Chondrocyte (in vitro differentiated cells): ENCODE measurements around the gene ZFP36L2. TPM values are rescaled to one million over a fixed set of nuclear protein-coding genes. Genes with fewer than 3 reads are reported as not detected.
A peak's percentile ranks its signal among the peaks of the same experiment; 100 is the strongest.

Experiments
- DNase-seq: peaks from one replicate; pipeline ENCODE4 v3.0.0; 2021; ENCODE audit warnings: mixed read lengths, low spot score
- H3K27ac Mint-ChIP-seq: one replicate; pipeline ENCODE4 v1.8.0; 2021; ENCODE audit warnings: mild to moderate bottlenecking, moderate library complexity, mixed read lengths; ENCODE audit not compliant: unreplicated experiment
- H3K27me3 Mint-ChIP-seq: 2 replicates; pipeline ENCODE4 v1.8.0; 2021; ENCODE audit warnings: low read depth, mixed read lengths
- H3K36me3 Mint-ChIP-seq: 2 replicates; pipeline ENCODE4 v1.8.0; 2021; ENCODE audit warnings: low read depth, mixed read lengths
- H3K4me1 Mint-ChIP-seq: 2 replicates; pipeline ENCODE4 v1.8.0; 2021; ENCODE audit warnings: low read depth, mild to moderate bottlenecking, mixed read lengths
- H3K4me3 Mint-ChIP-seq: one replicate; pipeline ENCODE4 v1.8.0; 2021; ENCODE audit warnings: mild to moderate bottlenecking, moderate library complexity, mixed read lengths; ENCODE audit not compliant: unreplicated experiment
- H3K9me3 Mint-ChIP-seq: 2 replicates; pipeline ENCODE4 v1.8.0; 2021; ENCODE audit warnings: low read depth, mixed read lengths
- total RNA-seq: library from RNA; stranded (reverse); gene quantifications from 3 replicates; pipeline ENCODE4 v1.2.1, GENCODE V29; 2021
- TF ChIP-seq, protein P1 (sequence below): fragments of 200-600 bp; sonication (generic); IDR thresholded peaks from 2 replicates; pipeline ENCODE4 v1.5.0; 2021; ENCODE audit warnings: antibody characterized with exemption, mild to moderate bottlenecking, moderate library complexity

The ZFP36L2 gene
- total RNA-seq, 1 donor from 2014 or later, result 98.3 TPM

DNA sequence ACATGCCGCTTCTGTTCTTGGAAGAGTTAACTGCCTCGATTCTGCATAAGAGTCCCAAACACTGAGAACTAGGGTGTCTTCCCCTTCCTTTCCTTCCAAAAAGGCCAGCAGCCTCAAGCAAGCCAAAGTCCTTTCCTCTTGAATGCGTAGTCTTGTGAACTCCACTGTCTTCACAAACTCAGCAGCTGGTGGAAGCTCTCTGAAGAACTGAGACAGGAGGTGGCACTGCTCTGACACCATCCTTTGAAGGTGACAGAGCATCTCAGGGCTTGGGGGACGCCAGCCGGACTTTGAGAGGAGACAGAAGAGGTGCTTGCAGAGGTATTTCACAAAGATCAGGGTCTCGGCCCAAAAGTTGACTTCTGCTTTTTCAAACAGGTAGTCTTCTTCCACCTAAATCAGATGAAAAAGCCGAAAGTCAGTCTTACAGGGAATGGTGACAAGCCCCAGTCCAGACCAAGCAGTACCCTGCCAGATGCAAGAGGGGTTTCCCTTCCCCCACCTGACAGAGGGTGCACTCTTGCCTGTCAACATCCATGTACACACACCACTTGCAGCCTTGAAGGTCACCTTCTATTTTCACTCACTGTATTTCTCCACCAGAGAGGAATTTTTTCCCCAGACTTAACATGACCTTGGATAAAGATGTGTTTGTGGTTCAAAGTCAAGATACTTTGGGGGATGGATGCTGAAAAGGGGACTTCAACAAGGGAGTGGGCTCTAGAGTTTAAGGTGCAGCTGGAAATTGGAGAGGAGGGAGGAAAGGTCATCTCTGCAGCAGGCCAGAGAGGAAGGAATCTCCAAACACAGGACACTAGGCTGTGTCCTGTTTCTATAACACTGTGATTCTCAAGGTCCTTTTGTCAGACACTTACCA lies 4.8 kb upstream of the ZFP36L2 start:
- no peak overlapping the region for H3K4me3 Mint-ChIP-seq
- TF ChIP-seq, protein P1, sequence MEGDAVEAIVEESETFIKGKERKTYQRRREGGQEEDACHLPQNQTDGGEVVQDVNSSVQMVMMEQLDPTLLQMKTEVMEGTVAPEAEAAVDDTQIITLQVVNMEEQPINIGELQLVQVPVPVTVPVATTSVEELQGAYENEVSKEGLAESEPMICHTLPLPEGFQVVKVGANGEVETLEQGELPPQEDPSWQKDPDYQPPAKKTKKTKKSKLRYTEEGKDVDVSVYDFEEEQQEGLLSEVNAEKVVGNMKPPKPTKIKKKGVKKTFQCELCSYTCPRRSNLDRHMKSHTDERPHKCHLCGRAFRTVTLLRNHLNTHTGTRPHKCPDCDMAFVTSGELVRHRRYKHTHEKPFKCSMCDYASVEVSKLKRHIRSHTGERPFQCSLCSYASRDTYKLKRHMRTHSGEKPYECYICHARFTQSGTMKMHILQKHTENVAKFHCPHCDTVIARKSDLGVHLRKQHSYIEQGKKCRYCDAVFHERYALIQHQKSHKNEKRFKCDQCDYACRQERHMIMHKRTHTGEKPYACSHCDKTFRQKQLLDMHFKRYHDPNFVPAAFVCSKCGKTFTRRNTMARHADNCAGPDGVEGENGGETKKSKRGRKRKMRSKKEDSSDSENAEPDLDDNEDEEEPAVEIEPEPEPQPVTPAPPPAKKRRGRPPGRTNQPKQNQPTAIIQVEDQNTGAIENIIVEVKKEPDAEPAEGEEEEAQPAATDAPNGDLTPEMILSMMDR, result no peak
- H3K9me3 Mint-ChIP-seq, result no peaks in the 10 kb centered on the region
- H3K27ac Mint-ChIP-seq, result peak overlapping the region; percentile 45
- H3K27me3 Mint-ChIP-seq, result no peaks in the 10 kb centered on the region
- DNase-seq, result no peak
- H3K36me3 Mint-ChIP-seq, result peaks cover 6% of the 10 kb centered on the region
- peaks cover 27% of the 10 kb centered on the region for H3K4me1 Mint-ChIP-seq

DNA sequence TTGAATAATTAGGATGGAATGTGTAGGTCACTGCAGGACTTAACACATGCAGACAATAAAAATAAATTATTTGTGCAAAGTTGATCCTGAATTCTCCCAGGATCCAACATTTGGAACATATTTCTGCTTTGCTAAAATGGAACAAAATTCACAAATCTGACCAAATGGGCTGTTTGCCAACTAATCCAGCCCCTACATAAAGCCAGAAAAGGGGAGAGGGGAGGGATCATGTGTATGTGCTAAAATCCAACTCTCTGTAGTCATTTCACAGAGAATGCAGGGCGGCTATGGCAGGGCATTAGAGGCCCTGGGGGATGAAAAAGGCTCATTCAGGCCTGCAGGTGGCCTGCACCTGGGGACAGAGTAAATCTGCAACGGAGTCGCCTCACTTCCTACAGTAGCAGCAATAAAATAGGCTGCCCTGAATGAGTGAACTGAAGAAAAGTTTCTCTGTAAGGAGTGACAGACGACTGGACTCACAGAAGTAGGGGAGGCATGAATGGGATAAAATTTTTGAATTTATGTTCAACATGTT lies 4.0 kb upstream of the ZFP36L2 start:
- Mint-ChIP-seq H3K4me1 (peaks cover 26% of the 10 kb centered on the region), H3K27me3 (no peaks in the 10 kb centered on the region), H3K9me3 (no peaks in the 10 kb centered on the region), H3K27ac (no peak overlapping the region), H3K36me3 (peaks cover 6% of the 10 kb centered on the region), H3K4me3 (no peak overlapping the region)
- DNase-seq, result no peak
- TF ChIP-seq, protein P1, result no peak

DNA sequence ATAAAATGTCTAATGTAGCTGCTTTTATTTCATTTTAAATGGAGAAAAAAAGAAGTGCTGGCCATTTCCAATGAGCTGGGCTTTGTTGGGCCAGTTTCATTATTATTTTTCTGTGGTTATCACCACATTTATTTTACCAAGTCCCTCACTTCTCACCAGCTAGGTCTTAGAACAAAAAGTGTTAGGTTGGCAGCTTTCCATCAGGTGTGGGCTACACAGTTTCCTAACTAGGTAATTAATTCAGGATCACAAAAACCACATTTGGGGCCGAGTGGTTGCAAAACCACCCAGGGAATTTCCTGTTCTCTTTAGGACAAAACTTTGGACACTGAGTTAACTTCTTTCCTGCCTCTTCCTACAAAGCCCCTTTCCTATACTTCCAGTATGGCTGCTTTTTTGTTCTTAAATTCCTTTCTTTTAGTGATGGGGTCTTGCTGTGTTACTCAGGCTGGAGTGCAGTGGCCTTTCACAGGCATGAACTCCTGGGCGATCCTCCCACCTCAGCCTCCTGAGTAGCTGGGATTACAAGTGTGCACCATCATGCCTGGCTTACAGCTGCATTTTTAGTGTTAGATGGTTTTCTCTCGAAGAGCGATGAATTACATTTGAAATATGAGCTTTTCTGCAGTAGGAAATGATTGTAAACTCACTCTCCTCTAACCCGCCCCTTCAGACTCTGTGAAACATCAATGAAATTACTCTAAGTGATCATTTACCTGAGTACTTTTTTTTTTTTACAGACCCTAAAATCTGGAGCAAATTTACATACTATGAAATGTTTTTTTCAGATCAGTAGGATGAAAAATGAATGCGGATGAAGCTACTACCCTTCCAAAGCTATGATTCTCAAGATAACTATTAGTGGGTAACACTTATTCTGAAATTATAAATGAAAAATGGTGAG lies 2.6 kb upstream of the ZFP36L2 start:
- Mint-ChIP-seq H3K4me3 (no peak overlapping the region), H3K36me3 (peaks cover 10% of the 10 kb centered on the region), H3K9me3 (no peaks in the 10 kb centered on the region), H3K27ac (peak overlapping the region; percentile 82), H3K27me3 (no peaks in the 10 kb centered on the region), H3K4me1 (peaks cover 26% of the 10 kb centered on the region)
- TF ChIP-seq, protein P1, result no peak
- no peak for DNase-seq

DNA sequence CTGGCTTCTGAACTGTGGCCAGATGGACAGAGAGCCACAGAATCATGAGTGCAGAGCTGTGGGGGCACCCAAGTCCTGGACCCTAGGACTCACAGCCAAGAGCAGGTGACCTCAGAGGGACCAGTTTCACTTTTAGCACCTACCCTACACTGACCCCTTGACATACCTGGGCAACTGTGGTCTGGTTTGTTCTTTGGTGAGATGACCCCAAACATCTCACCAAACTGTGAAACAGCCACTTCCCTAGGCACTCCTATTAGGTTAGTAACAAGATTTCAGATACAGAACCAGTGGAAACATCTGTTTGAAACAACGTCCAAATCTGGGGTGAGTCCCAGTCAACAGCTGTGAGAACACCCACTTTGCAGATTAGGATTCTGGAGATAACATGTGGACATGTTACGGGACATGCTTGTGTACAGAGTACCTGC lies 1.9 kb upstream of the ZFP36L2 start:
- H3K36me3 Mint-ChIP-seq, result peaks cover 15% of the 10 kb centered on the region

More for the DNA sequence above, 1.9 kb upstream of the ZFP36L2 start:
- TF ChIP-seq, protein P1, result no peak
- peak overlapping the region; percentile 82 for H3K27ac Mint-ChIP-seq
- peaks cover 29% of the 10 kb centered on the region for H3K4me1 Mint-ChIP-seq
- no peak for DNase-seq
- H3K27me3 Mint-ChIP-seq, result no peaks in the 10 kb centered on the region
- H3K9me3 Mint-ChIP-seq, result no peaks in the 10 kb centered on the region
- H3K4me3 Mint-ChIP-seq, result no peak overlapping the region
